Eye (tissue), 1 donor: ENCODE data around the gene MYB.
A peak's percentile ranks its signal among the peaks of the same experiment; 100 is the strongest.

Experiments used
- DNase-seq: peaks from one replicate; pipeline ENCODE4 v3.0.0-alpha.2; 2015

The MYB gene

DNA sequence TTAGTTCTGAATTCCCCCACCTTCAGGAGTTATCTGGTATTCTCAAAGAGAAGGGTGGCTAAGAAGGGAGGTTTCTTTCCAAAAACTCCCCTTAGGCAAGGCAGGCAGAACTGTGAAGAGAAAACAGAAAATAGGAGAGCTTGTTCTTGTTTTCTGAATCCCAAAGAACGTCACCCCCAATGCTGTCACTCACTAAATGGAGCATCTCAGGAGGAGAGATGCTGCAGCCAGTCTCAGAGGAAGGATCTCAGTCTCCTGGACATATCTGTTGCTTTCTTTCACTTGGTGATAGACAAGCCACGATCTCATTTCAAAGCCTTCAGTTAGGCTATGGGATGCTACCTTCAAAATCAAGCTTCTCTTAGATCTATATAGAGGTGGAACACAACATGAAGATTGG lies 16.1 kb upstream of the MYB start:
- no peak for DNase-seq

- no peak for DNase-seq
Measured at GRCh38 chr6:135166515-135166914, 14.6 kb upstream of the MYB start.

GRCh38 chr6:135167617-135168016 lies 13.5 kb upstream of the MYB start:
- DNase-seq = no peak

- no peak for DNase-seq
Measured at GRCh38 chr6:135168766-135169165, 12.3 kb upstream of the MYB start.

GRCh38 chr6:135170238-135170637 lies 10.9 kb upstream of the MYB start:
- DNase-seq = no peak

GRCh38 chr6:135170849-135171248 lies 10.3 kb upstream of the MYB start:
- DNase-seq = no peak

DNA sequence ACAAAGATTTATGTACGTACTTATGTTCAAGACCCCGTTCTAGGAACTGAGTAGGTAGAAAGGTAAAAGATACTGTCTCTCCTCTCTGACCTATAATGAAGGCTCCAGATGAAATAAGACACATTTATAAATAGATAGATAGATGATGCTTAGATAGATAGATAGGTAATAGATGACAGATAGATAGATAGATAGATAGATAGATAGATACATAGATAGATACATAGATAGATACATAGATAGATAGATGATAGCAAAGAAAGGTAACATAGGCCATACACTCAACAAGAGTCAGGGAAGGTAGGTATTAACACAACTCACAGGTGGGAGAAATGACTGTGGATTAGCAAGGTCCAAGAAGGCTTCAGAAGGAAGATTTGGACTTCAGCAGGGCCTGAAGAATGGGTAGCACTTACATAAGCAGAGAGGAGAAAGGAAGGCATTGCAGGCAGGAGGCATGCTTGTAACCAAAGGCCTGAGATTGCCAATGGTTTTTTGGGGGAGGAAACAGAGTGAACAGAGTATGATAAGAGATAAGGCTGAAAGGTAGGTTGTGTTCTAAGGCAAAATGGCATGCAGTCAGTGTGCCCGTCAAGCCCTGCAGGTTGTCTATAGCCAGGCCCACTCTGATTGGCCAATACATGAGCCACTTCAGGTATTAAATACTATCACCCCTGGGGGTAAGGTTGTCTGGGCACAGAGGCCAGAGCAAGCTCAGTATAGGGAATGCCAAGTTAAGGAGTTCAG lies 7.7 kb upstream of the MYB start:
- no peak for DNase-seq

DNA sequence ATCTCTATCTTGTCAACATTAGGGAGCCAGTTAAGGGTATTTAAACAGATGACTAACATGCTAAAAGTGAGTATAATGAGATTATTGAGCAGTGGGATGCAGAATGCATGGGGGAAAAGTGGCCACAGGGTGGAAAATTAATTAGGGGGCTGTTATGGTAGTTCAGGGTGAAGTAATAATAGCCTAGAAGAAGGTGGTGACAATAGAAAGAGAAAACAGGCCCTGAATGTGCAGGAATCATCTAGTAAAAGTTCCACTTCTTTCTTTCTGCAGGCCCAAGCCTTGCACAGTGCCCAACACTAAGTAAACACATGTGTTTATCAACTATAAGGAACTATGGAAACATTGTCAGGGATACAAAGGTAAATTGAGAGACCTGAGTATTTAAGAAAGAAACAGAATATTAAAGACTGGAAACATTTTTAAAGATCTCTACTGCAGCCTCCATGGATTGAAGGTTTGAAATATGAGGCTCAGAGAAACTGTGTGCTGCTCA lies 7.1 kb upstream of the MYB start:
- DNase-seq = no peak

- DNase-seq = no peak
Measured at GRCh38 chr6:135176058-135176457, 5.0 kb upstream of the MYB start.

- no peak for DNase-seq
Measured at GRCh38 chr6:135176464-135176863, 4.6 kb upstream of the MYB start.

DNA sequence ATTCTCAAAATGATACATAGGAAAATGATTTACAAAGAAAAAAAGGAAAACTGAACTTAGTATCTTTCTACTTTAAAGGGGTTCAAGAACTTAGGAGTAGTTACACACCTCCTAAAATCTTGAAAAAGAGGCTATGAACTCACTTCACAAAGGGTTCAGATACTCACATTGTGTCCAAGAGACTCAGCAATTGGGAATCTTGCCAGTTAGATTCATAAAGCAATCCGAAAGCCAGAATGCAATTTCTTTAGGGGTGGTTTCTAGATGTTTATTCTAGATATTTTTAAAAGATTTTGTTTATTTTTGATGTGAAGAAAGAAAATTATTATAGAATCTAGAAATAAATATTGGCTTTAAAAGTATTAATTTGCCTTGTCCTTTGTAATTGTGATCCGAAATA lies 1.7 kb upstream of the MYB start:
- no peak for DNase-seq

- peak; percentile 45 for DNase-seq
Measured at GRCh38 chr6:135179920-135180541, 1.1 kb upstream of the MYB start.

DNA sequence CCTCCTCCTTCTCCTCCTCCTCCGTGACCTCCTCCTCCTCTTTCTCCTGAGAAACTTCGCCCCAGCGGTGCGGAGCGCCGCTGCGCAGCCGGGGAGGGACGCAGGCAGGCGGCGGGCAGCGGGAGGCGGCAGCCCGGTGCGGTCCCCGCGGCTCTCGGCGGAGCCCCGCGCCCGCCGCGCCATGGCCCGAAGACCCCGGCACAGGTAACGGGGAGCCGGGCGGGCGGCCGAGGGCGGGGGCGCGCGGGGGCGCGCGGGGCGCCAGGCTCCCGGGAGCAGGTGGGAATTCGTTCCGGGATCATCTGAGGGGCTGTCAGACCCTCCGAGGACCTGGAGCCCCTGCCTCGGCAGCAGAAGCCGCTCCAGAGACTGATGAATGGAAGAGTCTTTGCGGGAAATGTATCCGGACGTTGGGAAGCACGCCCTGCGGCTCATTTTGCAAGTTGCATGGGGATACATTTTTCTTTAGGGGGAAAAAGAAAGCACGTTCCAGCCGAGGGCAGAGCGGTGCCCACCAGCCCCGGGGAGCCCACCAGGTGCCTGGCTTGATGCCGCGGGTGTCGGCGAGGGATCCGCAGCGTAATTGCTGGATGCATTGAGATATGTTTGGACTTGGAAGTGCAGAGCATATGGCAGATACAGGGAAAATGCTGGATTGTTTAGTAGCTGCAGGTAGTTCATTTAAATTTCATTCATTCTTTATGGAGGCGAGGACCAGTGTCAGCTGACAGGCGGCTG lies 394 bp downstream of the MYB start:
- DNase-seq = no peak

- DNase-seq = peak; percentile 67
Measured at GRCh38 chr6:135182071-135183001, 1.2 kb downstream of the MYB start.

DNA sequence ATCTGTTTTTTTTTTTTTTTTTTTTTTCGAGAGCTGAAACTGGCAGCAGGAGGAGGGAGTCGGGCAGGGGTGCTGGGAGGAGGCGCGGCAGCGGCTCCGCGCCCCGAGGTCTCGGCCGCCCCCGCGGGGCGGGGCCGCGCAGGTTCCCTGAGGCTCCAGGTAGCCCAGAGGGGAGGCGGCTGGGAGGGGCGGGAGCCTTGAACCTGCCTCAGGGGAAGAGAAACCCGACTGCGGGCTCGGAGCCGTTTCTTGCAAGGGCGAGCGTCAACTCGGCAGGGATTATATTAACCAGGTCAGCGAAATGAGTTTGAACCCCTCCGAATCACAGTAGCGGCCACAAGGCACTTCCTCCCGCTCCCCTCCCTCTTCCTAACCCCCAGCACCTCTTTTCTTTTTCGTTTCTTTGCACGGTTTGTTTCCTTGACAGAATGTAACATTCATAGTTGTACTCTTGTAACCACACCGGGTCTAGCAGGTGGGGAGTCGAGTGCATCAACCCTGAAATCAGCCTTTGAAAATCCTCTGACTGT lies 2.0 kb downstream of the MYB start:
- peak; percentile 61 for DNase-seq

GRCh38 chr6:135183532-135184440 lies 2.7 kb downstream of the MYB start:
- peak; percentile 81 for DNase-seq

DNA sequence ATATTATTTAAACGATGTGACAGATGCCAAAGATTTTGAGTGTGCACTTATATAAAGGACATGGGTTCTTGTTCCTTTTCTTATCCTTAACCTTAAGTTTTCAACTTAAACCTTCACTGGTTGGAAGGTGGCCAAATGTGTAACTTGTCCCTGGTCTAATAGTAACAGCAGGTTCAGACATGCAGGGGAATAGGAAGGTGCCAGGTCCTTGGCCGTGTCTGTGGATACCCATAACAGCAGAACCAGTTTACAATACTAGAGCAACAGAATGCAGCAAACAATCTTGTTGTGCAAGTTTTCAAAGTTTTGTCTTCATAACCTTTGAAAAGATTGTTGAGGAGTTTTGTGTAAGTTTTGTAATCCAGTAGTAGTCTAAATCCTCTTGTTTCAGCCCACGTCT lies 4.4 kb downstream of the MYB start:
- DNase-seq = no peak

- DNase-seq = no peak
Measured at GRCh38 chr6:135186255-135186654, 5.1 kb downstream of the MYB start.

DNA sequence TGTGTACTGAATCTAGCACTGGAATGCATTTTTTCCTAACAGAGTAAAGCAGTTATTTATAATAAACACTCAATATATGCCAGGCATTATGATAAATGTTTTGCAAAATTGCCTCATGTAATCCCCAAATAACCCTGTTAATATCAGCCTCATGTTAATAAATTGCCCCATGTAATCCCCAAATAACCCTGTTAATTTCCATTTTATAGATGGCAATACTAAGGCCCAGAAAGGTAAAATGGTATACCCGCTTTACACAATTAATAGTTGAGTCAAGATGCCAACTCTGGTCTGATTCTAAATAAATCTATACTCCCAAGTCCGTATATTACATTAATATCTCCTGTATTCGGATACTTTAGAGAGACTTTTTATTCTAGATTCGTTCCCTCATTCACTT lies 6.3 kb downstream of the MYB start:
- no peak for DNase-seq

- DNase-seq = no peak
Measured at GRCh38 chr6:135188718-135189117, 7.6 kb downstream of the MYB start.

GRCh38 chr6:135189344-135189743 lies 8.2 kb downstream of the MYB start:
- DNase-seq = no peak
